ENCODE data around the gene ANKRD65. TPM values are rescaled to one million over a fixed set of nuclear protein-coding genes. Genes with fewer than 3 reads are reported as not detected.
"Not testable (repeated sequence)": the region's sequence is repeated elsewhere in the genome, so short reads cannot be mapped to it uniquely, and the experiment has no call there.

ANKRD65 gene
- total RNA-seq (2022) (0.86 and 1.4 TPM in 2 replicates), Bru-seq, nascent RNA (percentile 25 among the genes with signal in this experiment), BruChase-seq, experiment 1, labeled RNA remaining after a 6-hour chase (percentile 22 among the genes with signal in this experiment), BruChase-seq, experiment 2, labeled RNA remaining after a 2-hour chase (percentile 22 among the genes with signal in this experiment)
- long read RNA-seq, partial matches to known transcripts, result 0 of 2 reads
- long read RNA-seq, other reads (novel, unspliced or antisense), result 0 of 2 reads

DNA sequence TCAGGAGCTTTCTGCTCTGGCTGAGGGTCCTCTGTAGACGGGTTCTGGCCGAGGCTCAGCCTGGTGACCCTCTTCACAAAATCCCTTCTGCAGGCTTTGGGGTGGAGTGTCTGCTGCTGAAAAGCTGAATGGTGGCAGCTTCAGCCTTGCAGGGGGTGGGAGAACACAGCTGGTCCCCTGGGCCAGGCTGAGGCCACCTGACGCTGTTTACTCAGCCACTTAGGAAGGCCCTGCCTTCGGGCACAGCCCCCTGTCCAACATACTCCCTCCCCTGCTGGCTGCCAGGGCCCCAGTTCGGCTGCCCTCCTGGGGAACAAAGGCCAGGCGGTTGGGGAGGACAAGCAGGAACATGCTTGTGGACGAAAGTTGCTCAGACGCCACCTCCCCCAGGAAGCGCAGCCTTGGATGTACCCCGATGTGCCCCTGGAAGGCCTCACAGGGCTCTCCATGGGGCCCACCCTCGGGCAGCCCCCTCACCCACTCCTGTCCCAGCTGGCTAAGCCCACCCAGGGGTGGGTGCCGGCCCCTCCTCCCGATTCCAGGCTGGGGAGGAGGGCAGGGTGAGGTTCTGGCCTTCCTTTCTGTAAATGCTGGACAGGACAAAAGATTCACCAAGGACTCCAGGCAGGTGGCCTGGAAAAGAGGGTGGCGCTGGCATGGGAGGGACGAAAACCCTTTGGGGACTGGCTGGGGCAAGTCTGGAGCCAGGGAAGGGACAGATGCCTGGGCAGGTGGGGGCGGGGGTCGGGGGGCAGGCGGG, at the start of gene ANKRD65:
ANKRD65 (minus strand) TSS at position 130 of the 760 bp plus-strand sequence. CDS start 271 bp downstream, outside the sequence.
- POLR2A ChIA-PET, result interaction anchor here (0.7 to 1.0 kb wide), 2 partner anchors 14 to 50 kb away, joined by 3 to 9 read pairs; partner anchors contain the start of gene MRPL20
- peak; percentile 54 for DNase-seq (ENCODE audit: unreplicated experiment)
- no TSS peak for BruUV-seq (replicated peaks)
- Mint-ChIP-seq H3K36me3 (ENCODE audit: insufficient read depth, unreplicated experiment) (no peaks in the 10 kb centered on the region), H3K9me3 (ENCODE audit: unreplicated experiment) (no peaks in the 10 kb centered on the region), H3K4me1 (ENCODE audit: insufficient read depth, unreplicated experiment) (no peaks in the 10 kb centered on the region), H3K4me3 (ENCODE audit: unreplicated experiment) (no peak within 1 kb of the TSS), H3K27ac (ENCODE audit: low read depth, unreplicated experiment) (no peak within 1 kb of the TSS), H3K27me3 (ENCODE audit: insufficient read depth, unreplicated experiment) (no peaks in the 10 kb centered on the region)
- intact Hi-C loops (cut with micrococcal nuclease), result no loop called here
- no peak for TF ChIP-seq CTCF (IDR thresholded peaks at IDR 0.05; ENCODE audit: unreplicated experiment)
- CTCF ChIA-PET, result no interaction called here

DNA sequence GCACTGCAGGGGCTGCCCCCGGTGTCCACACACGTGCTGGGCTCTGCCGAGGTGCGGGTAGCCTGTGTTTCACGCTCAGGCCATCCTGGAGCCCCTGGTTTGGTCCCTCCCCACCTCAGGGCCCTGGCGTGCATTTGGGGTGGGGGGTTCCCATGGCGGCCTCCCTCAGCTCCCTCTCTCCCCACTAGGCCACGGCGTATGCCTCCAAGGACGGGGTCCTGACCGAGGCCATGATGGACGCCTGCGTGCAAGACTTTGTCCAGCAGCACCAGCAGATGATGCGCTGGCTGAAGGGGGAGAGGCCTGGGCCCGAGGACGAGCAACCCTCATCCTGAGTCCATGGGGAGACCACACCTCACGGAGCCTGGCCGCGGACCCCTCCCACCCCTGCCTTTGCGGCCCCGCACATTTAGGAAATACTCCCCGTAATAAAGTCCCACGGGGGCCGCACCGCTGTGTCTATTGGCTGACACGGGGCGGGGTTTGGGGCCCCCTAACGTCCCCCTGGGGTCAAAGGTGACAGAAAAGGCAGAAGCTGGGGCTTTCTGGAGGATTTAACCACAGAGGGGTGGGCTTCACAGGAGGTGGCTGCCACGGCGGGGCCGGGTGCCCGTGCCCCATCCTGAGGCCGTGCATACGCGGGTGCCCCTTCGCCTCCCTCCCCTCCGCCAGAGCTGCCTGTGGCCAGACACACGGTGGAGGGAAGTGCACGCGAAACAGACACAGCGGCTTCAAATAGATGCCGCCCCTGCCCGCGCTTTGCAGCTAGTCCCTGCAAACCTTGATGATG, 47.3 kb upstream of the ANKRD65 start:
- intact Hi-C loops (cut with micrococcal nuclease); H3K4me3 Mint-ChIP-seq (ENCODE audit: unreplicated experiment); H3K27ac Mint-ChIP-seq (ENCODE audit: low read depth, unreplicated experiment); H3K27me3 Mint-ChIP-seq (ENCODE audit: insufficient read depth, unreplicated experiment); H3K36me3 Mint-ChIP-seq (ENCODE audit: insufficient read depth, unreplicated experiment); H3K9me3 Mint-ChIP-seq (ENCODE audit: unreplicated experiment); CTCF ChIA-PET; BruUV-seq (replicated peaks); POLR2A ChIA-PET; DNase-seq (ENCODE audit: unreplicated experiment); H3K4me1 Mint-ChIP-seq (ENCODE audit: insufficient read depth, unreplicated experiment): not testable (repeated sequence)

GRCh38 chr1:1463312-1463711, 42.2 kb upstream of the ANKRD65 start:
- H3K4me3 Mint-ChIP-seq (ENCODE audit: unreplicated experiment), result no peak overlapping the region
- intact Hi-C loops (cut with micrococcal nuclease), result no loop called here
- no peaks in the 10 kb centered on the region for H3K27me3 Mint-ChIP-seq (ENCODE audit: insufficient read depth, unreplicated experiment)
- H3K4me1 Mint-ChIP-seq (ENCODE audit: insufficient read depth, unreplicated experiment), result no peaks in the 10 kb centered on the region
- no peaks in the 10 kb centered on the region for H3K9me3 Mint-ChIP-seq (ENCODE audit: unreplicated experiment)
- BruUV-seq (replicated peaks), result no TSS peak
- no peaks in the 10 kb centered on the region for H3K36me3 Mint-ChIP-seq (ENCODE audit: insufficient read depth, unreplicated experiment)
- no peak for DNase-seq (ENCODE audit: unreplicated experiment)
- H3K27ac Mint-ChIP-seq (ENCODE audit: low read depth, unreplicated experiment), result no peak overlapping the region
- ChIA-PET CTCF (interaction anchor here (0.6 to 1.3 kb wide), 3 partner anchors 22 to 91 kb away, joined by 3 to 5 read pairs (median 3); no protein-coding TSS in a partner anchor), POLR2A (interaction anchor here (1.7 kb wide), 1 partner anchor 56 kb away, joined by 4 read pairs; the partner anchor contains the start of gene MRPL20)
- TF ChIP-seq CTCF (IDR thresholded peaks at IDR 0.05; ENCODE audit: unreplicated experiment), result no peak

DNA sequence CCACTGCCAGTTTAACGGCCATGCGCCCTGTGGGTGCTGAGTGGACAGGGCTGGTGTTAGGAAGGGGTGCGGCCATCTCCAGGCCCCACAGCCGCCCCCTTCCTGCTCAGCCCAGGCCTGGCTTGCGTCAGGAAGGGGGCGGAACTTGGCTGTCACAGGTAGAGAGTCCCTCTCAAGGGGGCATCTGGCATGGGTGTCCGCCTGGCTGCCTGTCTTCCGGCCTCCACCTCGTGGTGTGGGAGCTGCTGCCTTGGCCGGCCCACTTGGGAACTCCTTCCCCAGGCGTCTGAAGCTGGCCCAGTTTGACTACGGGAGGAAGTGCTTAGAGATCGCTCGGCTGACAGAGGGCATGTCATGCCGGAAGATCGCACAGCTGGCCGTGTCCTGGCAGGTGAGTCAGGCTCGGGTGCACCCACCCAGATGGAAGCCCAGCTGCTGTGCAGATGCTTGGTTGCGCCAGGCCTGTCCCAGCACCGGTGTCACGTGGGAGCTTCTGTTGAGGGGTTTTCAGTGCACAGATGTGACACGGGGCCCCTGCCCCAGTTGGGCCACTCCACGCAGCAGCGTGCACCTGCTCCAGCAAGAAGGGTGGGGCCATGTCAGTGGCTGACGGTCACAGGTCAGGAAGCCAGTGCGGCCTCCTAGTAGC, 41.4 kb upstream of the ANKRD65 start:
- TF ChIP-seq CTCF (IDR thresholded peaks at IDR 0.05; ENCODE audit: unreplicated experiment), result no peak
- intact Hi-C loops (cut with micrococcal nuclease), result no loop called here
- Mint-ChIP-seq H3K27me3 (ENCODE audit: insufficient read depth, unreplicated experiment) (no peaks in the 10 kb centered on the region), H3K27ac (ENCODE audit: low read depth, unreplicated experiment) (peak overlapping the region; percentile 19), H3K4me1 (ENCODE audit: insufficient read depth, unreplicated experiment) (no peaks in the 10 kb centered on the region), H3K9me3 (ENCODE audit: unreplicated experiment) (no peaks in the 10 kb centered on the region), H3K36me3 (ENCODE audit: insufficient read depth, unreplicated experiment) (no peaks in the 10 kb centered on the region), H3K4me3 (ENCODE audit: unreplicated experiment) (peak overlapping the region; percentile 25)
- DNase-seq (ENCODE audit: unreplicated experiment), result no peak
- CTCF ChIA-PET, result interaction anchor here (0.8 to 1.2 kb wide), 2 partner anchors 21 to 42 kb away, joined by 3 to 4 read pairs; no protein-coding TSS in a partner anchor
- POLR2A ChIA-PET, result interaction anchor here (1.7 kb wide), 1 partner anchor 55 kb away, joined by 4 read pairs; the partner anchor contains the start of gene MRPL20
- no TSS peak for BruUV-seq (replicated peaks)
